ENCODE measurements around the gene ERCC8. TPM values are rescaled to one million over a fixed set of nuclear protein-coding genes. Genes with fewer than 3 reads are reported as not detected.
A peak's percentile ranks its signal among the peaks of the same experiment; 100 is the strongest.

Gene ERCC8
- total and polyA plus RNA-seq, 2 of the 8 experiments (the other 6 are each of a cell fraction or from before 2014, with no cell fraction given): 17.3 TPM

DNA sequence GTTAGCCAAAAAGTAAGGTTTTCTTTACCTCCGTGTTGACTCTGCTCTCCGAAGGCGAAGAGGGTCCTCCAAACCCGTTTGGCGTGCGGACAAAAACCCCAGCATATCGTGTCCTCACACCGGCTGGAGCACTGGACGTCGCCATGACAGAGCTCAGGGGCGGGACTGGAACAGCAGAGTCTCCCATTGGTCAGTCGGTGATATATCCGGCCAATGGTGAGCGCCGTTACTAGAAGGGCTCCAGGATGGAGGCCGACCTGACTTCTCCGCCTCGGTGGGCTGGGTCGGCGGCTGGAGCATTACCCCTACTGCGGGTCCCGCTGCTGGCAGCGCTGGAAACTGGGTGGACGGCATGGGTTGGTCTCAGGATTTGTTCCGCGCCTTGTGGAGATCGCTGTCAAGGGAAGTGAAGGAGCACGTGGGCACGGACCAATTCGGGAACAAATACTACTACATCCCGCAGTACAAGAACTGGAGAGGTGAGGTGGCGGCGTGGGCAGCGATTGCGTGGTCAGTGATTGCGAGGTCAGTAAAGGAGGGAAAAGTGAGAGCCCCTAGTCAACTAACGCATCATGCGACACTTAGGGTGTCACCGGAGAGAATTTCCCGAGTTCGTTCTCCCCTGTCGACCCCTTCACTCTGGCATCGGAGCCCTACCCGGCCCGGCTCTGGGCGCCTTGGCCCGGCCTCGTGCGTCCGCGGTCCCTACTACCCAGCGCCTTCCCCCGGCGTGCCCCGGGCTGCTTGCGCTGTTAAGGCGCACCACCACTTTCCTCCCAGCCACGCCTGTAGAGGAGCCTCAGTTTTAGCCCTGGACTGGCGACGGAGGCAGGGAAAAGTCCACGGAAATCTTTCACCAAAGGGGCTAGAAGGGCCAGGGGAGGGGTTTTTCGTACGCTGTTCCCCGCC lies at the start of gene ERCC8, which contains the start of gene NDUFAF2 (continued):
- TF ChIP-seq POLR2AphosphoS5 (IDR thresholded peaks at IDR 0.05; ENCODE audit: low read depth, low read length): peak; percentile 77; the same call in 1 of the 2 replicates
- TF ChIP-seq PHF8 (conservative IDR thresholded peaks at IDR 0.05; ENCODE audit: low read depth, low read length): peak; percentile 52
- TF ChIP-seq ASH2L (IDR thresholded peaks at IDR 0.05; ENCODE audit: low read length): peak; percentile 87
- peak; percentile 93 for TF ChIP-seq KDM4A (IDR thresholded peaks at IDR 0.05; ENCODE audit: low read depth, low read length, severe bottlenecking)
- TF ChIP-seq SP1 (IDR thresholded peaks at IDR 0.05; ENCODE audit: low read depth, low read length): peak; percentile 92
- no peak for TF ChIP-seq JUND (IDR thresholded peaks at IDR 0.05; ENCODE audit: low read length)
